Natural killer cell (primary cell): ENCODE measurements around the gene MGMT. TPM values are rescaled to one million over a fixed set of nuclear protein-coding genes. Genes with fewer than 3 reads are reported as not detected.

ENCODE experiments used
- ATAC-seq, 3 donors: fragments of 150-1000 bp in 2 of 3; fragments of 200-7000 bp in 1 of 3; cut with Tn5 transposase; 1 replicate in 1 of 3; 2 replicates in 2 of 3; pipeline ENCODE4 v1.10.0; 2021; ENCODE audit warnings: mild to moderate bottlenecking in 2 of 3, moderate library complexity in 2 of 3
- DNase-seq, 2 donors: peaks; one replicate each; pipeline versions ENCODE4 v3.0.0 to v3.0.0-alpha.2; 2013 to 2021; ENCODE audit warnings: mixed read lengths in 1 of 2
- H3K27ac ChIP-seq: one replicate; pipeline ENCODE4 v1.5.1; 2013; ENCODE audit warnings: mild to moderate bottlenecking, low read length
- H3K27me3 ChIP-seq: one replicate; pipeline ENCODE4 v1.6.1; 2013; ENCODE audit warnings: low read length; ENCODE audit not compliant: control insufficient read depth, insufficient read depth
- H3K36me3 ChIP-seq: one replicate; pipeline ENCODE4 v1.6.1; 2013; ENCODE audit warnings: low read length; ENCODE audit not compliant: control insufficient read depth, insufficient read depth
- H3K4me1 ChIP-seq: one replicate; pipeline ENCODE4 v1.6.1; 2013; ENCODE audit warnings: low read length; ENCODE audit not compliant: control insufficient read depth, insufficient read depth
- H3K4me3 ChIP-seq: one replicate; pipeline ENCODE4 v1.5.1; 2013; ENCODE audit warnings: low read length
- H3K9me3 ChIP-seq: one replicate; pipeline ENCODE4 v1.6.1; 2013; ENCODE audit warnings: low read length; ENCODE audit not compliant: control insufficient read depth, insufficient read depth
- H3K27ac Mint-ChIP-seq, 2 donors: one replicate each; pipeline ENCODE4 v1.8.0; 2022; ENCODE audit warnings: mild to moderate bottlenecking in 2 of 2, mixed read lengths in 2 of 2, moderate library complexity in 1 of 2
- H3K27me3 Mint-ChIP-seq, 2 donors: one replicate each; pipeline ENCODE4 v1.8.0; 2022; ENCODE audit warnings: low read depth in 2 of 2, mixed read lengths in 2 of 2
- H3K36me3 Mint-ChIP-seq: one replicate; pipeline ENCODE4 v1.8.0; 2022; ENCODE audit warnings: mixed read lengths
- H3K4me1 Mint-ChIP-seq, 2 donors: one replicate each; pipeline ENCODE4 v1.8.0; 2022; ENCODE audit warnings: mixed read lengths in 2 of 2
- H3K4me3 Mint-ChIP-seq: one replicate; pipeline ENCODE4 v1.8.0; 2022; ENCODE audit warnings: mild to moderate bottlenecking, moderate library complexity, mixed read lengths
- H3K9me3 Mint-ChIP-seq, 2 donors: one replicate each; pipeline ENCODE4 v1.8.0; 2022; ENCODE audit warnings: mixed read lengths in 2 of 2
- CTCF ChIP-seq: fragments of 200-600 bp; IDR thresholded peaks from one replicate; pipeline ENCODE4 v1.8.0; 2022; ENCODE audit warnings: antibody characterized with exemption
- WGBS: methylation state at CpG from one replicate; pipeline ENCODE4 v1.1.7; 2013; ENCODE audit warnings: missing lambda C conversion rate; ENCODE audit not compliant: insufficient coverage; 5-methylcytosine and 5-hydroxymethylcytosine counted together
- intact Hi-C: fragments of 100-400 bp; cut with micrococcal nuclease; formaldehyde crosslinking; loops from one replicate; pipeline ENCODE4 v1.14.2; 2022
- total RNA-seq, 4 donors: library from RNA; stranded (reverse); fragments of 120-200 nt in 1 of 4; gene quantifications; one replicate each; pipeline versions ENCODE4 v1.2.3 to v1.2.4, GENCODE V29; 2013 to 2022

The MGMT gene
- total RNA-seq, 3 donors from 2014 or later (not counting 1 experiment from before 2014, with no cell fraction given), result 16.5 to 19.7 (median 18.8) TPM

- ATAC-seq, result no peak
- no peak for TF ChIP-seq CTCF
- no peaks in the 10 kb centered on the region for H3K9me3 ChIP-seq
- no peaks in the 10 kb centered on the region for H3K27me3 ChIP-seq
- no peak overlapping the region for H3K27ac Mint-ChIP-seq
- no peaks in the 10 kb centered on the region for H3K9me3 Mint-ChIP-seq
- H3K36me3 ChIP-seq, result no peaks in the 10 kb centered on the region
- H3K36me3 Mint-ChIP-seq, result no peaks in the 10 kb centered on the region
- H3K4me3 ChIP-seq, result no peak overlapping the region
- no peaks in the 10 kb centered on the region for H3K4me1 ChIP-seq
- 96% methylated on average over 19 of the region's 19 CpGs for WGBS
- DNase-seq, result no peak
- H3K27ac ChIP-seq, result no peak overlapping the region
- H3K4me3 Mint-ChIP-seq, result no peak overlapping the region
- no peaks in the 10 kb centered on the region for H3K27me3 Mint-ChIP-seq
- no peaks in the 10 kb centered on the region for H3K4me1 Mint-ChIP-seq
- intact Hi-C loops, result no loop called here
Observed at GRCh38 chr10:129777687-129778086, 310.6 kb downstream of the MGMT start.

- no peaks in the 10 kb centered on the region for H3K36me3 Mint-ChIP-seq
- no peaks in the 10 kb centered on the region for H3K4me1 Mint-ChIP-seq
- H3K4me3 ChIP-seq, result no peak overlapping the region
- intact Hi-C loops, result no loop called here
- H3K4me3 Mint-ChIP-seq, result no peak overlapping the region
- DNase-seq, result no peak
- no peak for ATAC-seq
- no peaks in the 10 kb centered on the region for H3K27me3 Mint-ChIP-seq
- H3K4me1 ChIP-seq, result no peaks in the 10 kb centered on the region
- H3K36me3 ChIP-seq, result no peaks in the 10 kb centered on the region
- no peak overlapping the region for H3K27ac ChIP-seq
- no peaks in the 10 kb centered on the region for H3K9me3 Mint-ChIP-seq
- H3K27ac Mint-ChIP-seq, result no peak overlapping the region
- TF ChIP-seq CTCF, result no peak
- no peaks in the 10 kb centered on the region for H3K9me3 ChIP-seq
- H3K27me3 ChIP-seq, result no peaks in the 10 kb centered on the region
- WGBS, result 96% methylated on average over 13 of the region's 13 CpGs
Observed at GRCh38 chr10:129778571-129778970, 311.5 kb downstream of the MGMT start.

- no peak overlapping the region for H3K27ac Mint-ChIP-seq
- 96% methylated on average over 35 of the region's 35 CpGs for WGBS
Observed at GRCh38 chr10:129779126-129780111, 312.4 kb downstream of the MGMT start.

More at GRCh38 chr10:129779126-129780111, 312.4 kb downstream of the MGMT start:
- no peak overlapping the region for H3K4me3 Mint-ChIP-seq
- H3K36me3 ChIP-seq, result no peaks in the 10 kb centered on the region
- H3K4me3 ChIP-seq, result no peak overlapping the region
- intact Hi-C loops, result no loop called here
- peaks cover 0 to 3% of the 10 kb centered on the region in 2 donors for H3K4me1 Mint-ChIP-seq
- H3K9me3 ChIP-seq, result no peaks in the 10 kb centered on the region
- H3K27me3 Mint-ChIP-seq, result no peaks in the 10 kb centered on the region
- no peak for TF ChIP-seq CTCF
- H3K27ac ChIP-seq, result no peak overlapping the region
- DNase-seq, result no peak
- no peaks in the 10 kb centered on the region for H3K9me3 Mint-ChIP-seq
- H3K27me3 ChIP-seq, result no peaks in the 10 kb centered on the region
- no peaks in the 10 kb centered on the region for H3K36me3 Mint-ChIP-seq
- no peak for ATAC-seq
- H3K4me1 ChIP-seq, result no peaks in the 10 kb centered on the region
